ENCODE measurements around the gene SUSD1.
"Not testable (repeated sequence)": the region's sequence is repeated elsewhere in the genome, so short reads cannot be mapped to it uniquely, and the experiment has no call there.

SUSD1 gene

DNA sequence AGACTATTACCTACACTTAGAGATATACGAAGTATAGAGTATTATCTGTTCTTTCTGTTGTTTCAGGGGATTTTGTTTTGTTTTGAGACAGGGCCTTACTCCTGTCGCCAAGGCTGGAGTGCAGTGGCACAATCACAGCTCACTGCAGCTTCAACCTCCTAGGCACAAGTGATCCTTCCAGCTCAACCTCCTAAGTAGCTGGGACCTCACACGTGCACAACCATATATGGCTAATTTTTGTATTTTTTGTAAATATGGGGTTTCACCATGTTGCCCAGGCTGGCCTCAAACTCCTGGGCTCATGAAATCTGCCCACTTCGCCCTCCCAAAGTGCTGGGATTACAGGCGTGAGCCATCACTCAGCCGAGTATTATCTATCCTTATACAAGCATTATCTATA, 45.9 kb downstream of the SUSD1 start:
- DNase-seq (ENCODE audit: low read depth): no peak

GRCh38 chr9:112128399-112128798, 46.7 kb downstream of the SUSD1 start:
- DNase-seq (ENCODE audit: low read depth): not testable (repeated sequence)

DNA sequence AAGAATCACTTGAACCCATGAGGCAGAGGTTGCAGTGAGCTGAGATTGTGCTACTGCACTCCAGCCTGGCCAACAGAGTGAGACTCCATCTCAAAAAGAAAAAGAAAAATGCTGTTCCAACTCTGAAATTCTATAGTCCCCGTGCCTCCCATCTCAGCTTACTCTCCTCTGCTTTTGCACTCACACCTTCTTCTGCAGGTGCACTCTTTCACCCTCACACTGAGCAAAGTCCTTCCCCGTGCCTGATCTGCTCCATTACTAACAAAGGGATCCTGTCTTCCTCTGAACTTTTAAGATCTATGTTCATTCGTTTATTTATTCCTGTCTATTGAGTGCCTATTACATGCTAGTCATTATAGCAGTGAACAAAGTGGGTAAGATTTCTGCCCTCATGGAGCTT, 47.8 kb downstream of the SUSD1 start:
- DNase-seq (ENCODE audit: low read depth): no peak

DNA sequence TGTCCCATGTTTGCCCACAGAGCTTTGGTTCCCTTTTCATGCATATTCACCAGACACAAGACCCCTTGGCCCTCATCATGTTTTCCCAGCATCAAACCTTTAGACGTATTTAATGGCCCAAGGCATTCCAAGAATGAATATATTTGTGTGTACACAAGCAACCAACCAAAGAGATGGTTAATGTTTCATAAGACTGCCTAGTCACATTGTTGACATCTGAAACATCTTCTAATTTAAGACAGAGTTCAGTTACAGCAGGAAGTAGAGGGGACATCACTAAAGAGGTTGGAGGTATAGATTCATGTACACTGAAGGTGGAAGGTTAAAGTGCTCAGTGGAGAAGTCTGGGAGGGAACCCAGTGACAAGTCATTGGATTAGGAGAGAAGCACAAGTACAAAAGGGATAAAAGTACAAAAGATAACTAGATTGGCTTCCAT, 49.1 kb downstream of the SUSD1 start:
- DNase-seq (ENCODE audit: low read depth): no peak

GRCh38 chr9:112124156-112124555, 50.9 kb downstream of the SUSD1 start:
- no peak for DNase-seq (ENCODE audit: low read depth)

DNA sequence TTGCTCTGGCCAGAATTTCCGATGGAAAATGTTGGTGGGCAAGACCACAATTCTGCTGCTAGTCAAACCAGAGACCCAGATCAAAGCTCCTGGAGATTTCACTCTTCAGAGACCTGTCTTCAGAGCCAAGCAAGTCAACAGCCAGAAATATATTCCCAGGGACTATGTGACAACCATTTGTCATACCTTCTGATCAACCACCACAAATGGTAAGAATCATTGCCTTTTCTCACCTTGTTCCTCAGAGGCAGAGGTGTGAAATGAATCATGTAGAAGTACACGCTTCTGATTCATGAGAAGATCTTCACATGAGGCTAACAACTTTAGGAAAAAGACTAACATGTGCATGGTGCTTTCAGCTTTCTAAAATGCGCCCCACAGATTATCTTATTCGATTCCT, 53.5 kb downstream of the SUSD1 start:
- no peak for DNase-seq (ENCODE audit: low read depth)

- DNase-seq (ENCODE audit: low read depth): no peak
These were observed 54.6 kb downstream of the SUSD1 start for GRCh38 chr9:112120439-112120925.

GRCh38 chr9:112120030-112120341, 55.1 kb downstream of the SUSD1 start:
- DNase-seq (ENCODE audit: low read depth): no peak

DNA sequence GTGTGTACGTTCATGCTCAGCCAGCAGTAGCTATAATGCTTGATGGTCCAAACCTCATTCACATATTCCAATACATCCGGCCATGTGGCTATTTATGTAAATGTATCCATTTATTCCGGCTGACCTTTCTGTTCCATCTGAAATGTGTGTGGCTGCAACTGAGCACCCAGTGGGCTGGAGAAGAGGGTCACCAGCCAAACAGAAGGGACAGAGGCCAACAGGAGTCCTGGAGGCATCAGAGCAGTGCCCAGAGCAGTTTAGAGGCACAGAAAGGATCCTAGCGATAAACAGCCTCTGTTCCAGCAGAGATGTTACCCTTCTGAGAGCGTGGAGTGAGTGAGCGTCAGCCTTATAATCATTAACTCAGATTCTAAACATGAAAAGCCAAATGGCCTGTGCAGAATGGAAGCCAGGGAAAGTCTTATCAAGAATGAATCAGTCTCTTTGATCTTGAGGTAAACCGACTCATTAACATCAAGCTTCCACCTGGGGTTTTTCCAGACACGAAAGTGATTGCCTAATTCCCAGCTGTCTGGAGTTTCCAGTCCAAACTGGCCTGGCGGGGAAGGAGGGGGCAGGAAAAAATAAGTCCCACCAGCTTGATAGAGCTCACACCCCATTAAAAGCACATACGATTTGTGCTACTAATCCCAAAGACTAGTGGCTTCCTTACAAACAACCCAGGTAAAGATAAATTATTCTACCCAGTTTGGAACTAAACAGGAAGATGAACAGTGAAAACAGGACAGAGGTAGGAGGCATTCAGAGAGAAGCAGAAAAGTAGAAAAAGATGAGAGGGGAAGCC, 55.7 kb downstream of the SUSD1 start:
- DNase-seq (ENCODE audit: low read depth): peak; percentile 34

GRCh38 chr9:112118009-112118408, 57.1 kb downstream of the SUSD1 start:
- DNase-seq (ENCODE audit: low read depth): no peak

- DNase-seq (ENCODE audit: low read depth): no peak
These were observed 58.9 kb downstream of the SUSD1 start for GRCh38 chr9:112115970-112116753.

DNA sequence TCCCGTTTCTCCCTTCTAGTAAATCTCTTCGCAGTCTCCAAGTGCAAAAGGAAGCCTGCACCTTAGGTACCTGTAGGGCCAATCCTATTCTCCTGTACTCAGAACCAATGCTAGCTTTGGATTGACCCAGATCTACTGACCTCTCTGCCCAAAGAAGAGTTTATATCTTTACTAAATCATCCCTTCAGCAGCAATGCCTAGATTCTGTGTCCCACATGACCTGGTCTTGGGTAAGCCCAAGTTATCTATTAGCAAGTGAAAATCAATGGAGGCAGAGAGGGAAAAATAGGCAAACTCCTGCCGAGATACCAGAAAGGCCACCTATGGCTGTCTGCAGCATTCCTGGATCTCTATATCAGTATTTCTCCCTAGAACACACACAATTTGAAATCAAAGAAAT, 60.0 kb downstream of the SUSD1 start:
- no peak for DNase-seq (ENCODE audit: low read depth)

- peak; percentile 13 for DNase-seq (ENCODE audit: low read depth)
These were observed 62.0 kb downstream of the SUSD1 start for GRCh38 chr9:112112941-112113681.

- peak; percentile 75 for DNase-seq (ENCODE audit: low read depth)
These were observed 62.6 kb downstream of the SUSD1 start for GRCh38 chr9:112112519-112112918.

GRCh38 chr9:112111461-112111860, 63.6 kb downstream of the SUSD1 start:
- DNase-seq (ENCODE audit: low read depth): no peak

- DNase-seq (ENCODE audit: low read depth): no peak
These were observed 64.4 kb downstream of the SUSD1 start for GRCh38 chr9:112110777-112111113.

GRCh38 chr9:112110094-112110776, 64.9 kb downstream of the SUSD1 start:
- no peak for DNase-seq (ENCODE audit: low read depth)

DNA sequence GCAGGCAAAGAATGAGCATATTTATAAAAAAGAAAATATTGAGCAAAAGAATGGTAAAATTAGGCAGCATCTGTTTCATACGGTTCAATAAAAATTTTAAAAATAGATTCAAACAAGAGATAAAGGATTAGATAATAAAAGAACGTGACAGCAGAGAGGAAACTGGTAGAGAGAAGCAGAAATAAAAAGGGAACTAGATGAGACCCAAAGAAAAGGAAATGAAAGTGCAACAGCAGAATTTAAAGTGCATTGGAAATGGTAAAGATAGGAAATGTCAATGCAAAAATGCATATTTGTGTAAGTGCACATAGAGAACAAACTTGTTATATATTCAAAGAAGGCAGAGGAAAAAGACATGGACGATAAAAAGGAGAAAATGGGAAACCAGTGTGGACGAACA, 70.2 kb downstream of the SUSD1 start:
- no peak for DNase-seq (ENCODE audit: low read depth)

- no peak for DNase-seq (ENCODE audit: low read depth)
These were observed 70.7 kb downstream of the SUSD1 start for GRCh38 chr9:112104401-112104800.

- no peak for DNase-seq (ENCODE audit: low read depth)
These were observed 71.7 kb downstream of the SUSD1 start for GRCh38 chr9:112103405-112103804.

- no peak for DNase-seq (ENCODE audit: low read depth)
These were observed 77.1 kb downstream of the SUSD1 start for GRCh38 chr9:112097712-112098688.
